H1 (cell line): ENCODE measurements around the gene PHTF2. TPM values are rescaled to one million over a fixed set of nuclear protein-coding genes. Genes with fewer than 3 reads are reported as not detected.

Experiments used
- CBX8 ChIP-seq: fragments of 300-800, 300-1000 bp; sonication (generic); IDR thresholded peaks from 2 replicates; pipeline ENCODE4 v1.7.1; 2016; ENCODE audit warnings: low read depth, low read length, borderline replicate concordance
- CTBP2 ChIP-seq: IDR thresholded peaks from 2 replicates; pipeline ENCODE4 v1.7.0; 2011; ENCODE audit warnings: borderline replicate concordance, mild to moderate bottlenecking, moderate library complexity, mixed read lengths, low read length; ENCODE audit not compliant: insufficient read depth, insufficient read length
- EP300 ChIP-seq, 2 experiments: IDR thresholded peaks; 1 replicate in 1 of 2; 2 replicates in 1 of 2; pipeline ENCODE4 v1.6.1; 2011 to 2012; ENCODE audit warnings: low read depth in 2 of 2, low read length in 2 of 2, mild to moderate bottlenecking in 2 of 2, borderline replicate concordance in 1 of 2, inconsistent platforms in 1 of 2, moderate library complexity in 1 of 2
- KDM1A ChIP-seq: fragments of 200-600, 300-600 bp; sonication (generic); IDR thresholded peaks from 2 replicates; pipeline ENCODE4 v1.7.1; 2016; ENCODE audit warnings: mild to moderate bottlenecking, low read length, borderline replicate concordance
- KDM5A ChIP-seq: fragments of 200-600 bp; IDR thresholded peaks from 2 replicates; pipeline ENCODE4 v1.7.1; 2012; ENCODE audit warnings: mild to moderate bottlenecking, low read length, inconsistent platforms, mixed read lengths
- SRF ChIP-seq: IDR thresholded peaks from 2 replicates; pipeline ENCODE4 v1.6.1; 2011; ENCODE audit warnings: mild to moderate bottlenecking, low read depth, low read length, moderate library complexity
- SUZ12 ChIP-seq: fragments of 200-600 bp; sonication (generic); IDR thresholded peaks from 2 replicates; pipeline ENCODE4 v1.6.1; 2012; ENCODE audit warnings: mild to moderate bottlenecking, inconsistent platforms, low read length, moderate library complexity, mixed read lengths
- TAF1 ChIP-seq: IDR thresholded peaks from 2 replicates; pipeline ENCODE4 v1.6.1; 2011; ENCODE audit warnings: mild to moderate bottlenecking, low read depth, low read length
- TEAD4 ChIP-seq: IDR thresholded peaks from 2 replicates; pipeline ENCODE4 v1.6.1; 2012; ENCODE audit warnings: low read depth, low read length, inconsistent platforms, mixed read lengths
- polyA plus RNA-seq, 7 experiments: library from polyadenylated mRNA; depleted of rRNA in 3 of 7; stranded (reverse) in 5 of 7; unstranded in 2 of 7; fragments of >200 nt in 5 of 7; fragments of 200-250 nt in 2 of 7; gene quantifications; 1 replicate in 5 of 7; 2 replicates in 1 of 7; 4 replicates in 1 of 7; pipeline versions ENCODE4 v1.2.1 to v1.2.3, GENCODE V29; 2011 to 2013; ENCODE audit warnings: missing spikeins in 2 of 7, mixed read lengths in 2 of 7
- total RNA-seq: library from RNA; stranded (reverse); fragmentation: NEBNext Ultra II Directional; extraction: Animal tissue kit (Norgen Biotek cat#: 25700); gene quantifications from 2 replicates; pipeline ENCODE4 v1.2.1, GENCODE V29; 2021
- TF ChIP-seq, protein P1 (sequence below): IDR thresholded peaks from 2 replicates; pipeline ENCODE4 v1.6.1; 2011; ENCODE audit warnings: low read length, improper control_type of control experiment

Gene PHTF2
- total and polyA plus RNA-seq, 2 of the 8 experiments (the other 6 are each of a cell fraction or from before 2014, with no cell fraction given) = 9.0 to 25.4 TPM

DNA sequence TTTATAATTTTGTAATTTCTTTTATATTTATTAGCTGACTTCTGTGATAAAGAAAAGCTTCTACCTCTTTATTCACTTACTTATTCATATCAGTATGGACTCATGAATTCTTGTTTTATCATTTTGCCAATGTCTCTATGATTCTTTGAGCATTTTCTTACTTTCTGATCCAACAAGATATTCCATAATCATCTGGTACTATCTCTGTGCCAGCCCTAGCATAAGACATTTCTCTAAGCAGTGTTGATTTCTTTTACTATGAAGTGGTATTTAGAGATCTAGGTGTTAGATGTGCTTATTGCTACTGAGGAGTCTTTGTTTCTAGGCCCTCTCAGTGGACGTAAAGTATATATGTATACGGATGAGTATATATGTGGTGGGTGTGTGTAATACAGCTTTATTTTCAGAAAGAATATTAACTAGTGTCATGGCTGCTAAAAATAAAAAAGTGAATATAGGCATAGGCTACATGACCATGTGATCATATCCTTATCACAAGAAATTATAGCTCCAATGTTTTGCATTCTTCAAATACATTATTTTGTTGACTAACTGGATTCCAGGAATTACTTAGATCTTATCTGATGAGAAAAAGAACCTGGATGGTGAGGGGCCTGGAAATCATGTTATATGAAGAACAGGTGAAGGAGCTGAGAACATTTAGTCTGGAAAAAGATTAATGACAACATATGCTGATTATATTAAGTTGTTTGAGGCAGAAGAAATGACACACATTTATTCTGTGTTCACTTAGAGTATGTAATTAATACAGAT is 13.1 kb downstream of the PHTF2 start (continued):
- no peak for TF ChIP-seq SRF
- TF ChIP-seq TAF1 = no peak
- no peak for TF ChIP-seq CBX8
- TF ChIP-seq EP300 (IDR thresholded peaks at IDR 0.05; ENCODE audit: borderline replicate concordance in 1 of 2, low read depth in 2 of 2, low read length in 2 of 2) = no peak
- no peak for TF ChIP-seq TEAD4
- no peak for TF ChIP-seq KDM5A
- no peak for TF ChIP-seq KDM1A
- TF ChIP-seq, protein P1, sequence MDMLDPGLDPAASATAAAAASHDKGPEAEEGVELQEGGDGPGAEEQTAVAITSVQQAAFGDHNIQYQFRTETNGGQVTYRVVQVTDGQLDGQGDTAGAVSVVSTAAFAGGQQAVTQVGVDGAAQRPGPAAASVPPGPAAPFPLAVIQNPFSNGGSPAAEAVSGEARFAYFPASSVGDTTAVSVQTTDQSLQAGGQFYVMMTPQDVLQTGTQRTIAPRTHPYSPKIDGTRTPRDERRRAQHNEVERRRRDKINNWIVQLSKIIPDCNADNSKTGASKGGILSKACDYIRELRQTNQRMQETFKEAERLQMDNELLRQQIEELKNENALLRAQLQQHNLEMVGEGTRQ = no peak
- TF ChIP-seq SUZ12 = no peak
- no peak for TF ChIP-seq CTBP2
